ENCODE data around the gene CLIC3.

The CLIC3 gene

GRCh38 chr9:136982232-136983051 lies 13.9 kb downstream of the CLIC3 start, which contains the start of gene LCNL1:
Gene LCNL1 (plus strand): TSS chr9:136982993. CDS start chr9:136983587, 594 bp downstream.
- Histone ChIP-seq H3K9ac (ENCODE audit: low read length in 5 of 5) (peak within 1 kb of the TSS in 1 of 5 donors; percentile 20), H3K27ac (ENCODE audit: low read depth, low read length) (no peak within 1 kb of the TSS)

GRCh38 chr9:136981588-136982231 lies 14.7 kb downstream of the CLIC3 start:
- H3K9me3 ChIP-seq (ENCODE audit: control insufficient read depth in 5 of 5, low read length in 5 of 5) = no peaks in the 10 kb centered on the region
- no peak overlapping the region for H3K4me3 ChIP-seq (ENCODE audit: low read depth in 1 of 5, low read length in 5 of 5)
- peaks cover 10 to 40% (median 21%) of the 10 kb centered on the region in 5 donors for H3K27me3 ChIP-seq (ENCODE audit: control insufficient read depth in 5 of 5, insufficient read depth in 4 of 5, low read length in 5 of 5)
- H3K27ac ChIP-seq (ENCODE audit: low read depth, low read length) = no peak overlapping the region
- H3K9ac ChIP-seq (ENCODE audit: low read length in 5 of 5) = no peak overlapping the region
- H3K36me3 ChIP-seq (ENCODE audit: control insufficient read depth in 5 of 5, insufficient read depth in 5 of 5, low read length in 5 of 5) = no peaks in the 10 kb centered on the region
- peaks cover 0 to 52% (median 31%) of the 10 kb centered on the region in 5 donors for H3K4me1 ChIP-seq (ENCODE audit: control insufficient read depth in 5 of 5, insufficient read depth in 5 of 5, low read length in 5 of 5)

More at GRCh38 chr9:136982232-136983051, 13.9 kb downstream of the CLIC3 start, which contains the start of gene LCNL1:
- Histone ChIP-seq H3K9me3 (ENCODE audit: control insufficient read depth in 5 of 5, low read length in 5 of 5) (no peaks in the 10 kb centered on the region), H3K4me3 (ENCODE audit: low read depth in 1 of 5, low read length in 5 of 5) (no peak within 1 kb of the TSS), H3K27me3 (ENCODE audit: control insufficient read depth in 5 of 5, insufficient read depth in 4 of 5, low read length in 5 of 5) (peaks cover 10 to 40% (median 21%) of the 10 kb centered on the region in 5 donors), H3K4me1 (ENCODE audit: control insufficient read depth in 5 of 5, insufficient read depth in 5 of 5, low read length in 5 of 5) (peaks cover 0 to 46% (median 24%) of the 10 kb centered on the region in 5 donors), H3K36me3 (ENCODE audit: control insufficient read depth in 5 of 5, insufficient read depth in 5 of 5, low read length in 5 of 5) (no peaks in the 10 kb centered on the region)

- peaks cover 0 to 59% (median 31%) of the 10 kb centered on the region in 5 donors for H3K4me1 ChIP-seq (ENCODE audit: control insufficient read depth in 5 of 5, insufficient read depth in 5 of 5, low read length in 5 of 5)
- no peak overlapping the region for H3K27ac ChIP-seq (ENCODE audit: low read depth, low read length)
- H3K4me3 ChIP-seq (ENCODE audit: low read depth in 1 of 5, low read length in 5 of 5) = no peak overlapping the region
- peaks cover 10 to 38% (median 21%) of the 10 kb centered on the region in 5 donors for H3K27me3 ChIP-seq (ENCODE audit: control insufficient read depth in 5 of 5, insufficient read depth in 4 of 5, low read length in 5 of 5)
- H3K9me3 ChIP-seq (ENCODE audit: control insufficient read depth in 5 of 5, low read length in 5 of 5) = no peaks in the 10 kb centered on the region
- H3K9ac ChIP-seq (ENCODE audit: low read length in 5 of 5) = no peak overlapping the region
- no peaks in the 10 kb centered on the region for H3K36me3 ChIP-seq (ENCODE audit: control insufficient read depth in 5 of 5, insufficient read depth in 5 of 5, low read length in 5 of 5)
Measured at GRCh38 chr9:136980669-136981478, 15.5 kb downstream of the CLIC3 start.

GRCh38 chr9:136979769-136980587 lies 16.4 kb downstream of the CLIC3 start:
- no peak overlapping the region for H3K4me3 ChIP-seq (ENCODE audit: low read depth in 1 of 5, low read length in 5 of 5)
- no peaks in the 10 kb centered on the region for H3K9me3 ChIP-seq (ENCODE audit: control insufficient read depth in 5 of 5, low read length in 5 of 5)
- peaks cover 0 to 62% (median 28%) of the 10 kb centered on the region in 5 donors for H3K4me1 ChIP-seq (ENCODE audit: control insufficient read depth in 5 of 5, insufficient read depth in 5 of 5, low read length in 5 of 5)
- H3K36me3 ChIP-seq (ENCODE audit: control insufficient read depth in 5 of 5, insufficient read depth in 5 of 5, low read length in 5 of 5) = no peaks in the 10 kb centered on the region
- H3K27ac ChIP-seq (ENCODE audit: low read depth, low read length) = no peak overlapping the region
- peaks cover 6 to 34% (median 16%) of the 10 kb centered on the region in 5 donors for H3K27me3 ChIP-seq (ENCODE audit: control insufficient read depth in 5 of 5, insufficient read depth in 4 of 5, low read length in 5 of 5)
- H3K9ac ChIP-seq (ENCODE audit: low read length in 5 of 5) = no peak overlapping the region

GRCh38 chr9:136978865-136979544 lies 17.4 kb downstream of the CLIC3 start:
- Histone ChIP-seq H3K4me1 (ENCODE audit: control insufficient read depth in 5 of 5, insufficient read depth in 5 of 5, low read length in 5 of 5) (peaks cover 0 to 65% (median 27%) of the 10 kb centered on the region in 5 donors), H3K4me3 (ENCODE audit: low read depth in 1 of 5, low read length in 5 of 5) (no peak overlapping the region), H3K9ac (ENCODE audit: low read length in 5 of 5) (no peak overlapping the region), H3K9me3 (ENCODE audit: control insufficient read depth in 5 of 5, low read length in 5 of 5) (no peaks in the 10 kb centered on the region), H3K36me3 (ENCODE audit: control insufficient read depth in 5 of 5, insufficient read depth in 5 of 5, low read length in 5 of 5) (no peaks in the 10 kb centered on the region), H3K27ac (ENCODE audit: low read depth, low read length) (no peak overlapping the region), H3K27me3 (ENCODE audit: control insufficient read depth in 5 of 5, insufficient read depth in 4 of 5, low read length in 5 of 5) (peaks cover 0 to 25% (median 7%) of the 10 kb centered on the region in 5 donors)

- peaks cover 0 to 65% (median 27%) of the 10 kb centered on the region in 5 donors for H3K4me1 ChIP-seq (ENCODE audit: control insufficient read depth in 5 of 5, insufficient read depth in 5 of 5, low read length in 5 of 5)
- no peaks in the 10 kb centered on the region for H3K9me3 ChIP-seq (ENCODE audit: control insufficient read depth in 5 of 5, low read length in 5 of 5)
- no peaks in the 10 kb centered on the region for H3K36me3 ChIP-seq (ENCODE audit: control insufficient read depth in 5 of 5, insufficient read depth in 5 of 5, low read length in 5 of 5)
- H3K27me3 ChIP-seq (ENCODE audit: control insufficient read depth in 5 of 5, insufficient read depth in 4 of 5, low read length in 5 of 5) = peaks cover 0 to 18% (median under 1%) of the 10 kb centered on the region in 5 donors
- H3K4me3 ChIP-seq (ENCODE audit: low read depth in 1 of 5, low read length in 5 of 5) = peak overlapping the region in 4 of 5 donors; percentile 30 to 67 (median 44)
- no peak overlapping the region for H3K27ac ChIP-seq (ENCODE audit: low read depth, low read length)
- H3K9ac ChIP-seq (ENCODE audit: low read length in 5 of 5) = peak overlapping the region in 2 of 5 donors; percentile 30 to 41
Measured at GRCh38 chr9:136978073-136978864, 18.1 kb downstream of the CLIC3 start.

GRCh38 chr9:136977649-136978072 lies 18.7 kb downstream of the CLIC3 start:
- Histone ChIP-seq H3K9me3 (ENCODE audit: control insufficient read depth in 5 of 5, low read length in 5 of 5) (no peaks in the 10 kb centered on the region), H3K4me3 (ENCODE audit: low read depth in 1 of 5, low read length in 5 of 5) (peak overlapping the region in 4 of 5 donors; percentile 30 to 67 (median 44)), H3K36me3 (ENCODE audit: control insufficient read depth in 5 of 5, insufficient read depth in 5 of 5, low read length in 5 of 5) (no peaks in the 10 kb centered on the region), H3K27me3 (ENCODE audit: control insufficient read depth in 5 of 5, insufficient read depth in 4 of 5, low read length in 5 of 5) (peaks cover 0 to 13% (median 0%) of the 10 kb centered on the region in 5 donors), H3K4me1 (ENCODE audit: control insufficient read depth in 5 of 5, insufficient read depth in 5 of 5, low read length in 5 of 5) (peaks cover 0 to 61% (median 27%) of the 10 kb centered on the region in 5 donors), H3K27ac (ENCODE audit: low read depth, low read length) (no peak overlapping the region), H3K9ac (ENCODE audit: low read length in 5 of 5) (peak overlapping the region in 1 of 5 donors; percentile 41)

GRCh38 chr9:136977223-136977622 lies 19.1 kb downstream of the CLIC3 start, which contains the start of gene PTGDS:
Gene PTGDS (plus strand): TSS chr9:136977504. CDS start chr9:136977579, 75 bp downstream.
- Histone ChIP-seq H3K4me3 (ENCODE audit: low read depth in 1 of 5, low read length in 5 of 5) (peak within 1 kb of the TSS in 4 of 5 donors; percentile 30 to 67 (median 44)), H3K9ac (ENCODE audit: low read length in 5 of 5) (peak within 1 kb of the TSS in 2 of 5 donors; percentile 30 to 41), H3K27me3 (ENCODE audit: control insufficient read depth in 5 of 5, insufficient read depth in 4 of 5, low read length in 5 of 5) (peaks cover 0 to 8% (median 0%) of the 10 kb centered on the region in 5 donors), H3K36me3 (ENCODE audit: control insufficient read depth in 5 of 5, insufficient read depth in 5 of 5, low read length in 5 of 5) (no peaks in the 10 kb centered on the region), H3K27ac (ENCODE audit: low read depth, low read length) (no peak within 1 kb of the TSS), H3K4me1 (ENCODE audit: control insufficient read depth in 5 of 5, insufficient read depth in 5 of 5, low read length in 5 of 5) (peaks cover 0 to 57% (median 23%) of the 10 kb centered on the region in 5 donors), H3K9me3 (ENCODE audit: control insufficient read depth in 5 of 5, low read length in 5 of 5) (no peaks in the 10 kb centered on the region)

All from subcutaneous abdominal adipose tissue (tissue), 5 donors.